Peyer's patch (tissue), 4 donors: ENCODE data around the gene SAP130.

Source experiments
- CTCF ChIP-seq, 6 experiments: fragments of 450-650 bp in 4 of 6; fragments of 200-600 bp in 2 of 6; sonication (generic) in 1 of 6; IDR thresholded peaks; one replicate each; pipeline ENCODE4 v1.5.1; 2017 to 2019; ENCODE audit warnings: antibody characterized with exemption in 6 of 6, mild to moderate bottlenecking in 3 of 6, moderate library complexity in 1 of 6
- POLR2A ChIP-seq, 2 donors: fragments of 450-650 bp; IDR thresholded peaks; one replicate each; pipeline ENCODE4 v1.5.1; 2017; ENCODE audit warnings: antibody characterized with exemption in 2 of 2, mild to moderate bottlenecking in 2 of 2, moderate library complexity in 2 of 2

DNA sequence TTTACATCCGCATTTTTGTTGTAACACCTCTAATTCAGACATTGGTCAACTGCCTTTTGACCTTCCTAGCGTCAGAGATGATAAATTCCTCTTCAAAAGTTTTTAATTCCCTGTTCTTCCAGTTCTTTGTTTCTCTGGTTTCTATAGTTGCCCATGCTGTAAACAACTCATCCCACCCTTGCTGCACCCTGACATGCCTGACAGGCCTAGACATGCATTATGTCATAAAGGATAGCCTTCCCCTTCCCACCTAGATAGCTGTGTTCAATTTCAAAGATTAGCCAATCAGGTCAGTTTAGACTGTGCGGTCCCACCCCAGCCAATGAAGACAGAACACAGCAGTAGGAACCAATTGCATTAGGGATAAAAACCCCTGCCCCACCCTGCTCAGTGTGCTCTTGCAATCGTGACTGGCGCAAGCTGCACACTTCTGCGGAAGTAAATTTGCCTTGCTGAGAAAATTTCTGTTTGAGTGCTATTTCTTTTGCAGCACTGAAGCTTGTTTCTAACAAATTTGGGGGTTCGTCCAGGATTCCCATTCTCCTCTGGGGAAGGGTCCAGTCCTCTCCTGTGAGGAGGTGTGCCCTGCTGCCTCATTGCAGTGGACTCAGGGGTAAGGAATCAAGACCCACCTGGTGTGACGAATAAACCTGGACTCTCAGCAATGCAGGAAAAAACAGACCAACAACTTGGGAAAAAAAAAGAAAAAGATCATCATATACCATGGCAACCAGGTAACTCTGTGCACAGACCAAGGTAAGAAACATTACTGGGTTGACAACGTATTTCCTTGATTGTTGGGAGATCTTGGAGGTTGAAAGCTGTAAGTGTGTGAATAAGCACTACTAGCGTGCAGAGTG lies 9.1 kb upstream of the SAP130 start:
- TF ChIP-seq CTCF (IDR thresholded peaks at IDR 0.05) (no peak), POLR2A (IDR thresholded peaks at IDR 0.05) (no peak)
